Transverse colon (tissue), 3 donors: ENCODE results near the gene FCHSD2.

Source experiments
- CTCF ChIP-seq, 5 experiments: fragments of 200-600 bp in 3 of 5; fragments of 450-650 bp in 2 of 5; sonication (generic) in 3 of 5; IDR thresholded peaks; 1 replicate in 2 of 5; 2 replicates in 3 of 5; pipeline ENCODE4 v1.5.1; 2016 to 2017; ENCODE audit warnings: antibody characterized with exemption in 5 of 5, inconsistent platforms in 3 of 5, mild to moderate bottlenecking in 2 of 5, moderate library complexity in 1 of 5
- POLR2A ChIP-seq: fragments of 450-650 bp; IDR thresholded peaks from one replicate; pipeline ENCODE4 v1.6.1; 2016; ENCODE audit warnings: antibody characterized with exemption, mild to moderate bottlenecking, moderate library complexity

- TF ChIP-seq CTCF (IDR thresholded peaks at IDR 0.05) (no peak), POLR2A (no peak)
Observed at GRCh38 chr11:72962717-72963116, 179.4 kb downstream of the FCHSD2 start.
